Activated CD8-positive, alpha-beta T cell treated with anti-CD3 and anti-CD28 coated beads for 36 hours (primary cell): Measurements from ENCODE around the gene SYNJ2. TPM values are rescaled to one million over a fixed set of nuclear protein-coding genes. Genes with fewer than 3 reads are reported as not detected.
A peak's percentile ranks its signal among the peaks of the same experiment; 100 is the strongest.

Experiments used
- ATAC-seq: fragments of 200-7000 bp; cut with Tn5 transposase; one replicate; pipeline ENCODE4 v1.10.0; 2021; ENCODE audit warnings: mild to moderate bottlenecking, moderate library complexity
- CTCF ChIA-PET: fragments of 350-600 bp; sonication (Branson Sonifier 250); formaldehyde crosslinking; loops from one replicate; lab custom pipeline; 2021; ENCODE audit warnings: antibody characterized with exemption; lab: Charles Lee
- POLR2A ChIA-PET: fragments of 350-600 bp; sonication (Branson Sonifier 250); formaldehyde crosslinking; loops from one replicate; lab custom pipeline; 2021; ENCODE audit warnings: antibody characterized with exemption; lab: Charles Lee
- DNase-seq: peaks from one replicate; pipeline ENCODE4 v3.0.0-alpha.2; 2020
- H3K27ac Mint-ChIP-seq: one replicate; pipeline ENCODE4 v1.8.0; 2021; ENCODE audit warnings: mild to moderate bottlenecking, mixed read lengths
- H3K27me3 Mint-ChIP-seq: one replicate; pipeline ENCODE4 v1.8.0; 2021; ENCODE audit warnings: mixed read lengths
- H3K36me3 Mint-ChIP-seq: one replicate; pipeline ENCODE4 v1.8.0; 2021; ENCODE audit warnings: low read depth, mixed read lengths
- H3K4me1 Mint-ChIP-seq: one replicate; pipeline ENCODE4 v1.8.0; 2021; ENCODE audit warnings: low read depth, mixed read lengths
- H3K4me3 Mint-ChIP-seq: one replicate; pipeline ENCODE4 v1.8.0; 2021; ENCODE audit warnings: mild to moderate bottlenecking, moderate library complexity, mixed read lengths
- H3K9me3 Mint-ChIP-seq: one replicate; pipeline ENCODE4 v1.8.0; 2021; ENCODE audit warnings: mixed read lengths
- intact Hi-C: fragments of 100-400 bp; cut with micrococcal nuclease; formaldehyde crosslinking; loops from one replicate; pipeline ENCODE4 v1.10.0; 2022
- total RNA-seq, 2 experiments: library from RNA; stranded (reverse); gene quantifications; one replicate each; pipeline ENCODE4 v1.2.3, GENCODE V29; 2021
- TF ChIP-seq, protein P1 (sequence below): fragments of 200-600 bp; IDR thresholded peaks from one replicate; pipeline ENCODE4 v1.8.0; 2022; ENCODE audit warnings: antibody characterized with exemption, mild to moderate bottlenecking

The SYNJ2 gene
- total RNA-seq, 2 experiments from 2014 or later, result 27.7 to 28.5 TPM

DNA sequence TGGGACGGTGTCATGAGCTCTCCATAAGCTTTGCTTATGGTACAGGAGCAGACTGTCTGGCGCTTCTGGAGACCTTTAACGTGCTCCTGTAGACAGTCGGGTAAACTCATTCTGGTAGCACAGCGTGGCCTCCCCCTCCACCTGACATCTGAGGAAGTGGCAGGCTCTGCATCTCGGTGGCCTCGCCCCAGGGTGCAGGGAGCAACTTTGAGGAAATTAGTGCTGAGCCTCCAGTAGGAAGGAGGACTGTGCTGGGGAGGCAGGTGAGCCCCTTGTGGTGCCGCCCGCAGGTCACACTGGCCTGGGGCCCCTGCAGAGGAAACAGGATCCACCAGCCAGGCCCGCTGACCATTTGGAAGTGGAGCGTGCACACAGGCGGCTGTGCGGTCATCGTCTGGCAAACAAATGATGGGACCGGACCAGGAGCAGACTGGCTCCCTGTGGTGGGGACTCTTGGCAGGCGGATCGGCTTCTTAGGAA lies 57.9 kb downstream of the SYNJ2 start:
- DNase-seq (peak; percentile 67), ATAC-seq (peak; percentile 77)
- ChIA-PET CTCF (interaction anchor here (0.8 to 6.1 kb wide), 2 partner anchors 9 to 13 kb away, joined by 3 to 33 read pairs; no protein-coding TSS in a partner anchor), POLR2A (interaction anchor here (1.0 to 2.6 kb wide), 2 partner anchors 9 to 13 kb away, joined by 3 to 10 read pairs; no protein-coding TSS in a partner anchor)
- Mint-ChIP-seq H3K27me3 (no peaks in the 10 kb centered on the region), H3K4me3 (no peak overlapping the region), H3K36me3 (peaks cover 19% of the 10 kb centered on the region), H3K27ac (no peak overlapping the region), H3K9me3 (no peaks in the 10 kb centered on the region), H3K4me1 (peaks cover 25% of the 10 kb centered on the region)
- TF ChIP-seq, protein P1, sequence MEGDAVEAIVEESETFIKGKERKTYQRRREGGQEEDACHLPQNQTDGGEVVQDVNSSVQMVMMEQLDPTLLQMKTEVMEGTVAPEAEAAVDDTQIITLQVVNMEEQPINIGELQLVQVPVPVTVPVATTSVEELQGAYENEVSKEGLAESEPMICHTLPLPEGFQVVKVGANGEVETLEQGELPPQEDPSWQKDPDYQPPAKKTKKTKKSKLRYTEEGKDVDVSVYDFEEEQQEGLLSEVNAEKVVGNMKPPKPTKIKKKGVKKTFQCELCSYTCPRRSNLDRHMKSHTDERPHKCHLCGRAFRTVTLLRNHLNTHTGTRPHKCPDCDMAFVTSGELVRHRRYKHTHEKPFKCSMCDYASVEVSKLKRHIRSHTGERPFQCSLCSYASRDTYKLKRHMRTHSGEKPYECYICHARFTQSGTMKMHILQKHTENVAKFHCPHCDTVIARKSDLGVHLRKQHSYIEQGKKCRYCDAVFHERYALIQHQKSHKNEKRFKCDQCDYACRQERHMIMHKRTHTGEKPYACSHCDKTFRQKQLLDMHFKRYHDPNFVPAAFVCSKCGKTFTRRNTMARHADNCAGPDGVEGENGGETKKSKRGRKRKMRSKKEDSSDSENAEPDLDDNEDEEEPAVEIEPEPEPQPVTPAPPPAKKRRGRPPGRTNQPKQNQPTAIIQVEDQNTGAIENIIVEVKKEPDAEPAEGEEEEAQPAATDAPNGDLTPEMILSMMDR, result no peak
- intact Hi-C loops, result no loop called here

DNA sequence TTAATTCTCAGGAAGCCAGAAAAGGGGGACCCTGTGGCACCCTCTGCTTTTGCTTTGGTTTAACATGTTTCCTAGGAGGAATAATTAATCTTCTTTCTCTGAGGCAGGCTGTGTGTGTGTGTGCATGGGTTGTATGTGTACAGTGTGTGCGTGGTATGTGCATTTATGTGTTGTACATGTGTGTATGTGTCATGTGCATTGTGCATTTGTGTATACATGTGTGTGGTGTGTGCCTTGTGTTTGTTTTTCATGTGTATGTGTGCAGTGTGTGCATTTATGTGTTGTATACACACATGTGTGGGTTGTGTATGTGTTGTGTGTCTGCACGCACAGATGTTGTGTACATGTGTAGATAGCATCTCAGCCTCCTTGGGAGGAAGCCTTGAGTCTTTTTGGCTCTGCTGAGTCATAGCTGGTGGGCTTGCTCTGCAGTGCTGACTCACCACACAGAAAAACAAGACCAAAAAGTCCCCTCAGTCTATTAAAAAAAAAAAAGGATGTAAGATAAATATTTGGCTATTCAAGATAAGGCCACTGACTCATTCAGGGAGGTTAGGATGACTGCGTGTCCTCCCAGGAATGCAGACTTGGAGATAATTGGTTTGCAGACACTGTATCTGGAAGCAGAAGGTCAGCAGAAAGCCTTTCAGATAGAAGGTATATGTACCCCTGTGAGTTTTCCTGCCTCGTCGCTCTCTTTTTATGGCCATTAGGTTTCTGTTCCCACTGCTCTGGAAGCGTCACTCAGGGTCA lies 58.6 kb downstream of the SYNJ2 start:
- peaks cover 27% of the 10 kb centered on the region for H3K4me1 Mint-ChIP-seq
- DNase-seq (peak; percentile 60), ATAC-seq (peak; percentile 77)
- peaks cover 21% of the 10 kb centered on the region for H3K36me3 Mint-ChIP-seq
- intact Hi-C loops, result no loop called here
- TF ChIP-seq, protein P1, result no peak
- POLR2A ChIA-PET, result interaction anchor here (1.0 to 2.6 kb wide), 3 partner anchors 9 to 14 kb away, joined by 3 to 10 read pairs (median 9); no protein-coding TSS in a partner anchor
- CTCF ChIA-PET, result interaction anchor here (1.2 to 6.1 kb wide), 2 partner anchors 14 to 32 kb away, joined by 5 to 33 read pairs; no protein-coding TSS in a partner anchor
- no peaks in the 10 kb centered on the region for H3K9me3 Mint-ChIP-seq
- no peak overlapping the region for H3K4me3 Mint-ChIP-seq
- H3K27ac Mint-ChIP-seq, result peak overlapping the region; percentile 56
- H3K27me3 Mint-ChIP-seq, result no peaks in the 10 kb centered on the region

DNA sequence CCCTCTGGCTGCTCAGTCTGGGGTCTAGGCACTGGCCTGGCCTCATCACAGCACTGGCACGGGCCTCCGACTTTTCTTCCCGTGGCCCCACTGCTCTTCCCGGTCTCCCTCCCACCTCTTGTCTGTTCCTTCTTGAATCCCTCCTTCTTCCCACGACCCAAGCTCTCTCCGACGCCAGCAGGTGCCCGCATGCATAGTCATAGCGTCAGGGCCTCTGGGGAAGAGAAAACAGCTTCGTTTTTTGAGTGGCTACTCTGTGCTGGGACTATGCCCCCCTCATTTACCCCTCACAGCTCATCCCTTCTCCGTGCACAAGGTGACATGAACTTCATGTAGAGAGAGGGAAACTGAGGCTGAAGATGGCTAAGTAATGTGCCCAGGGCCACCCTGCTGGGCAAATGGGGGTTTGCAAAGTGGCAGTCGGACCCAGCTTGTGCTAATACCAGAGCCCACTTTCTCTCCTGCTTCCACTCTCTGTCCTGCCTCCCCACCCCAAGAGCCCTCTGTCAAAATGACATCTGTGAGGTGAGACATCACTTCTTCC lies 59.2 kb downstream of the SYNJ2 start:
- intact Hi-C loops, result no loop called here
- ATAC-seq (no peak), DNase-seq (no peak)
- TF ChIP-seq, protein P1, result no peak
- no peaks in the 10 kb centered on the region for H3K9me3 Mint-ChIP-seq
- H3K4me1 Mint-ChIP-seq, result peaks cover 33% of the 10 kb centered on the region
- CTCF ChIA-PET, result interaction anchor here (1.2 to 6.1 kb wide), 2 partner anchors 14 to 31 kb away, joined by 5 to 33 read pairs; no protein-coding TSS in a partner anchor
- H3K4me3 Mint-ChIP-seq, result no peak overlapping the region
- peaks cover 23% of the 10 kb centered on the region for H3K36me3 Mint-ChIP-seq
- no peaks in the 10 kb centered on the region for H3K27me3 Mint-ChIP-seq
- POLR2A ChIA-PET, result interaction anchor here (2.1 to 2.6 kb wide), 2 partner anchors 9 to 14 kb away, joined by 9 to 10 read pairs; no protein-coding TSS in a partner anchor
- H3K27ac Mint-ChIP-seq, result no peak overlapping the region

DNA sequence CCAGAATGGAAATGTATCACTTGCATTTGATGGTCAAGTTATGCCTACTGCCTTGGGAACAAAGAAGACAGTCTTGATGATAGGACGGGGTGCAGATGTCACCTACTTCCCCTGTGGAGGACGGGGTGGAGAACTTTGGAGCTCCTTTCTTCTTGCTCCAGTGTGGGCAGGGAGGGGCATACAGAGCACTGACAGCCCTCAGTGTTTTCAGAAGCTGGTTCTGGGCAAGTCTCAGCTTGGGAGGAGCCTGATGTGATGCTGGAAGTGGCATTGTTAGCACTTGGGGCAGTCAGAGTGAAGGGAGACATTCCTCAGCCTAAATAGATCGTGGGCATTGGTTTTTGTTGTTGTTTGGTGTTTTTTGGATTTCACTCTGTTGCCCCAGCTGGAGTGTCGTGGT lies 59.7 kb downstream of the SYNJ2 start:
- CTCF ChIA-PET, result interaction anchor here (1.2 to 6.1 kb wide), 3 partner anchors 15 to 31 kb away, joined by 5 to 33 read pairs (median 8); no protein-coding TSS in a partner anchor

More for the DNA sequence above, 59.7 kb downstream of the SYNJ2 start:
- H3K4me1 Mint-ChIP-seq, result peaks cover 37% of the 10 kb centered on the region
- DNase-seq (no peak), ATAC-seq (no peak)
- intact Hi-C loops, result no loop called here
- H3K9me3 Mint-ChIP-seq, result no peaks in the 10 kb centered on the region
- H3K27me3 Mint-ChIP-seq, result no peaks in the 10 kb centered on the region
- peaks cover 21% of the 10 kb centered on the region for H3K36me3 Mint-ChIP-seq
- H3K4me3 Mint-ChIP-seq, result no peak overlapping the region
- H3K27ac Mint-ChIP-seq, result no peak overlapping the region
- POLR2A ChIA-PET, result interaction anchor here (2.1 kb wide), 1 partner anchor 10 kb away, joined by 9 read pairs; no protein-coding TSS in a partner anchor
- TF ChIP-seq, protein P1, result no peak
